ENCODE measurements around the gene RECQL.

The RECQL gene

DNA sequence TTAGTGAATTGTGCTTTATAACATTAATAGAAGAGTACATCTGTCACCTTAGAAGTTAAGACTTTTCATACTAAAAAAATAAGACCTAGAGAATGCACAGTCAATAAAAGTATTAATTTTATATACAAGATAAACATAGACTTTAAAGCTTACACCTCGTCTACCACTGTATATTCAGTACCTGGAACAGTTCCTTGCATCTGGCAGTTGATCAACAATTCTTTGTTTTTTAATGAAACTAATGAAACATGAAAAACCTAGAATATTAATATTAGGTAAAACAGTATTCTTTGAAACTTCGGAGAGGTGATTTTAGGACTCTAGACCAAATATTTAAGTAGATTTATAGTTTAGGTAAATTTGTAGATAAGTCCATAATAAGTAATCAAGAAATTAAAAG is 4.5 kb upstream of the RECQL start:
- Histone ChIP-seq H3K4me1 (ENCODE audit: low read depth, poor library complexity, severe bottlenecking) (peaks cover 39% of the 10 kb centered on the region), H3K27me3 (ENCODE audit: insufficient read depth, low read depth) (no peaks in the 10 kb centered on the region), H3K4me3 (IDR thresholded peaks at IDR 0.05; ENCODE audit: insufficient read depth, low read depth, low read length) (no peak overlapping the region), H3K27ac (no peak overlapping the region), H2AFZ (ENCODE audit: low read depth) (no peak overlapping the region), H3K36me3 (ENCODE audit: insufficient read depth) (no peaks in the 10 kb centered on the region), H4K20me1 (ENCODE audit: insufficient read depth) (no peaks in the 10 kb centered on the region), H3K4me2 (no peak overlapping the region), H3K79me2 (ENCODE audit: insufficient read depth, low read depth) (peaks cover 48% of the 10 kb centered on the region), H3K9ac (no peak overlapping the region)
- TF ChIP-seq, protein P1, sequence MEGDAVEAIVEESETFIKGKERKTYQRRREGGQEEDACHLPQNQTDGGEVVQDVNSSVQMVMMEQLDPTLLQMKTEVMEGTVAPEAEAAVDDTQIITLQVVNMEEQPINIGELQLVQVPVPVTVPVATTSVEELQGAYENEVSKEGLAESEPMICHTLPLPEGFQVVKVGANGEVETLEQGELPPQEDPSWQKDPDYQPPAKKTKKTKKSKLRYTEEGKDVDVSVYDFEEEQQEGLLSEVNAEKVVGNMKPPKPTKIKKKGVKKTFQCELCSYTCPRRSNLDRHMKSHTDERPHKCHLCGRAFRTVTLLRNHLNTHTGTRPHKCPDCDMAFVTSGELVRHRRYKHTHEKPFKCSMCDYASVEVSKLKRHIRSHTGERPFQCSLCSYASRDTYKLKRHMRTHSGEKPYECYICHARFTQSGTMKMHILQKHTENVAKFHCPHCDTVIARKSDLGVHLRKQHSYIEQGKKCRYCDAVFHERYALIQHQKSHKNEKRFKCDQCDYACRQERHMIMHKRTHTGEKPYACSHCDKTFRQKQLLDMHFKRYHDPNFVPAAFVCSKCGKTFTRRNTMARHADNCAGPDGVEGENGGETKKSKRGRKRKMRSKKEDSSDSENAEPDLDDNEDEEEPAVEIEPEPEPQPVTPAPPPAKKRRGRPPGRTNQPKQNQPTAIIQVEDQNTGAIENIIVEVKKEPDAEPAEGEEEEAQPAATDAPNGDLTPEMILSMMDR (conservative IDR thresholded peaks at IDR 0.05; ENCODE audit: low read depth, low read length), result no peak

DNA sequence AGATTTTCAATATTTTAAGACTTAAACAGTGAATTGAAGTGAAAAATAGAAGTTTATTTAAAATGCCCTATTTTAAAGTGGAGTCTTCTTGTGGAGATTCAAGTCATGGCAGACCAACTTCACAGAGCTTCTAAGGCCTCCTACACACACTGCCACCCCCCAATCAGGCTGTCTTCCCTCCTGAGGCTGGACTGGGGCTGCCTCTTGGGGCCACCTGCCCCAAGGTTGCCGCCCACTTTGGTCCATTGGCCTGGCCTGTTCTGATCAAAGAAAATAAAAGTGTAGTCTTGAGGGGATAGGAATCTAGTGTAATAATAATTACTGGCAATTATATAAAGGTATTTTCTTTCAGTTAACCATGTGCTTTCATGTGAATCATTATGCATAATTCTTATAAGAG is 1.4 kb upstream of the RECQL start:
- H3K27me3 ChIP-seq (ENCODE audit: insufficient read depth, low read depth), result no peaks in the 10 kb centered on the region
- H3K4me1 ChIP-seq (ENCODE audit: low read depth, poor library complexity, severe bottlenecking), result peaks cover 31% of the 10 kb centered on the region
- peaks cover 61% of the 10 kb centered on the region for H3K79me2 ChIP-seq (ENCODE audit: insufficient read depth, low read depth)
- peak overlapping the region; percentile 88; the same call in 1 of the 2 replicates for H3K9ac ChIP-seq
- H3K4me3 ChIP-seq (IDR thresholded peaks at IDR 0.05; ENCODE audit: insufficient read depth, low read depth, low read length), result no peak overlapping the region
- no peaks in the 10 kb centered on the region for H4K20me1 ChIP-seq (ENCODE audit: insufficient read depth)
- TF ChIP-seq, protein P1 (conservative IDR thresholded peaks at IDR 0.05; ENCODE audit: low read depth, low read length), result no peak
- no peaks in the 10 kb centered on the region for H3K36me3 ChIP-seq (ENCODE audit: insufficient read depth)
- no peak overlapping the region for H2AFZ ChIP-seq (ENCODE audit: low read depth)
- no peak overlapping the region for H3K27ac ChIP-seq
- H3K4me2 ChIP-seq, result peak overlapping the region; percentile 67

DNA sequence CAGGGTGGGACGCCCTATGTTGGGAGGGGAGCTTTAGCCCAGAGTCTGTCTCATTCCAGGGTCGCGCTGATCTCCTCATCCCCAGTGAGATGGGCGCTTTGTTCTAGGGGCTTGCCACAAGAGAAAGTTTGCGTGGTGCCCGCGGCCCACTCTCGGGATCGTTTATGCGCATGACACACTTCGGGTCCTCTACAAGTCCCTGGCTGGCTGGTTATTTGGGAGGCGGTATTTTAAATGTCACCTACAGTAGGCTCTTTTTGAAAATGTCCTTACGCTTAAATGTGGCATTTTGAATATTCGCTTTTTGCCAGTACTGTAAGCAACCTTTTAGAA is 695 bp upstream of the RECQL start:
- Histone ChIP-seq H3K9ac (peak overlapping the region; percentile 88), H3K79me2 (ENCODE audit: insufficient read depth, low read depth) (peaks cover 61% of the 10 kb centered on the region), H3K4me2 (peak overlapping the region; percentile 67), H4K20me1 (ENCODE audit: insufficient read depth) (no peaks in the 10 kb centered on the region), H2AFZ (ENCODE audit: low read depth) (peak overlapping the region; percentile 92), H3K36me3 (ENCODE audit: insufficient read depth) (no peaks in the 10 kb centered on the region), H3K27ac (peak overlapping the region; percentile 64), H3K4me1 (ENCODE audit: low read depth, poor library complexity, severe bottlenecking) (peaks cover 31% of the 10 kb centered on the region), H3K27me3 (ENCODE audit: insufficient read depth, low read depth) (no peaks in the 10 kb centered on the region), H3K4me3 (IDR thresholded peaks at IDR 0.05; ENCODE audit: insufficient read depth, low read depth, low read length) (no peak overlapping the region)
- TF ChIP-seq, protein P1 (conservative IDR thresholded peaks at IDR 0.05; ENCODE audit: low read depth, low read length), result no peak

DNA sequence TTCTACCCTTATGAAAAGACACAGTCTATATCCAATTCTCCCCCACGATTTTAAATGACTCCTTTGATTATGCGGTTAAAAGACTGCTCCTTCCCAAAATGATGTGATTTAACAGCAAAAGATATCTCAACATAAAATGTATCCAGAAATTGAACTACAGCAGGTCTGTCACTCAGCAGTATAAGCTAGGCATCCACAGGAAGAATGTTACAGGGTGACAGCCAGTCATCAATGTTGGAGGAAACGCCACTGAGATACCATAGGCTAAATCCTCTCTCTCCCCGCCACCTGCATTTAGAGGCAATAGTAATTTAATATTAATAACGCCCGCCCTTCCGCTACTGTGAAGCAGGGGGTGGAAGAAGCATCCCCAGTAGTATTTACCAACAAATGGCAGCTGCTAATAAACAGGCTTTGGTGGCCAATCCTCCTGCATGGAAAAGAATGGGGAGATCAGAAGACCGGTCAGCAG is 613 bp downstream of the RECQL start:
- H3K36me3 ChIP-seq (ENCODE audit: insufficient read depth), result no peaks in the 10 kb centered on the region
- H3K4me1 ChIP-seq (ENCODE audit: low read depth, poor library complexity, severe bottlenecking), result peaks cover 31% of the 10 kb centered on the region
- H3K4me3 ChIP-seq (IDR thresholded peaks at IDR 0.05; ENCODE audit: insufficient read depth, low read depth, low read length), result no peak overlapping the region
- H3K4me2 ChIP-seq, result peak overlapping the region; percentile 59
- H3K9ac ChIP-seq, result peak overlapping the region; percentile 88; the same call in 1 of the 2 replicates
- no peaks in the 10 kb centered on the region for H4K20me1 ChIP-seq (ENCODE audit: insufficient read depth)
- TF ChIP-seq, protein P1 (conservative IDR thresholded peaks at IDR 0.05; ENCODE audit: low read depth, low read length), result no peak
- H2AFZ ChIP-seq (ENCODE audit: low read depth), result peak overlapping the region; percentile 92; the same call in 1 of the 2 replicates
- H3K79me2 ChIP-seq (ENCODE audit: insufficient read depth, low read depth), result peaks cover 55% of the 10 kb centered on the region
- peak overlapping the region; percentile 51; the same call in 1 of the 2 replicates for H3K27ac ChIP-seq
- H3K27me3 ChIP-seq (ENCODE audit: insufficient read depth, low read depth), result no peaks in the 10 kb centered on the region
